MM.1S (cell line): ENCODE results near the gene MBOAT2.

ENCODE experiments used
- DNase-seq: peaks from one replicate; pipeline ENCODE4 v3.0.0-alpha.2; 2015
- H2AFZ ChIP-seq: fragments of 300-600 bp; sonication (generic); 2 replicates; pipeline ENCODE4 v1.6.0; 2016; ENCODE audit warnings: antibody characterized with exemption, low read length
- H3F3A ChIP-seq: fragments of 300-600 bp; sonication (generic); 2 replicates; pipeline ENCODE4 v1.6.1; 2016; ENCODE audit warnings: mild to moderate bottlenecking, antibody characterized with exemption, low read length, moderate library complexity, mixed read lengths; ENCODE audit not compliant: insufficient read depth
- H3K27ac ChIP-seq: fragments of 300-600 bp; sonication (generic); 2 replicates; pipeline ENCODE4 v1.5.1; 2016; ENCODE audit warnings: mild to moderate bottlenecking, low read length
- H3K27me3 ChIP-seq: fragments of 300-600 bp; sonication (generic); replicated peaks from 2 replicates; pipeline ENCODE4 v1.6.0; 2016; ENCODE audit warnings: low read length; ENCODE audit not compliant: insufficient read depth
- H3K36me3 ChIP-seq: fragments of 300-600 bp; sonication (generic); replicated peaks from 2 replicates; pipeline ENCODE4 v1.6.1; 2016; ENCODE audit warnings: mild to moderate bottlenecking, low read length, mixed read lengths; ENCODE audit not compliant: insufficient read depth
- H3K4me1 ChIP-seq: fragments of 300-600 bp; sonication (generic); 2 replicates; pipeline ENCODE4 v1.6.1; 2016; ENCODE audit warnings: low read length, mixed read lengths
- H3K4me2 ChIP-seq: fragments of 300-600 bp; sonication (generic); 2 replicates; pipeline ENCODE4 v1.6.0; 2016; ENCODE audit warnings: low read depth, low read length
- H3K4me3 ChIP-seq: fragments of 300-600 bp; sonication (generic); 2 replicates; pipeline ENCODE4 v1.5.1; 2016; ENCODE audit warnings: low read length, mixed read lengths
- H3K79me2 ChIP-seq: fragments of 300-600 bp; sonication (generic); 2 replicates; pipeline ENCODE4 v1.6.1; 2016; ENCODE audit warnings: mixed run types, low read length, mixed read lengths
- H3K9ac ChIP-seq: fragments of 300-600 bp; sonication (generic); 2 replicates; pipeline ENCODE4 v1.6.1; 2016; ENCODE audit warnings: low read length, mixed read lengths
- H3K9me2 ChIP-seq: fragments of 300-600 bp; sonication (generic); replicated peaks from 2 replicates; pipeline ENCODE4 v1.6.1; 2016; ENCODE audit warnings: mild to moderate bottlenecking, low read length, mixed read lengths; ENCODE audit not compliant: insufficient read depth
- H3K9me3 ChIP-seq: fragments of 300-600 bp; sonication (generic); replicated peaks from 2 replicates; pipeline ENCODE4 v1.6.1; 2016; ENCODE audit warnings: mild to moderate bottlenecking, low read length, mixed read lengths; ENCODE audit not compliant: insufficient read depth
- H4K20me1 ChIP-seq: fragments of 300-600 bp; sonication (generic); 2 replicates; pipeline ENCODE4 v1.6.1; 2016; ENCODE audit warnings: mild to moderate bottlenecking, low read length, moderate library complexity, mixed read lengths; ENCODE audit not compliant: insufficient read depth
- CTCF ChIP-seq: fragments of 300-600 bp; sonication (generic); IDR thresholded peaks from 2 replicates; pipeline ENCODE4 v1.5.1; 2016; ENCODE audit warnings: antibody characterized with exemption, low read length, mixed read lengths
- EZH2 ChIP-seq: fragments of 300-600 bp; sonication (generic); optimal IDR thresholded peaks from 2 replicates; pipeline ENCODE3; 2017; ENCODE audit warnings: low read depth, mild to moderate bottlenecking, antibody characterized with exemption, low read length, mixed read lengths
- EZH2phosphoT487 ChIP-seq: fragments of 300-600 bp; sonication (generic); IDR thresholded peaks from 2 replicates; pipeline ENCODE4 v1.6.1; 2018; ENCODE audit warnings: antibody characterized with exemption, low read length

Gene MBOAT2

GRCh38 chr2:8877894-8878293 lies 125.6 kb downstream of the MBOAT2 start:
- H3F3A ChIP-seq = no peaks in the 10 kb centered on the region
- TF ChIP-seq EZH2 (no peak), CTCF (no peak), EZH2phosphoT487 (no peak)
- H3K9ac ChIP-seq = no peak overlapping the region
- H2AFZ ChIP-seq = no peak overlapping the region
- H3K9me3 ChIP-seq = no peaks in the 10 kb centered on the region
- no peaks in the 10 kb centered on the region for H3K36me3 ChIP-seq
- no peak overlapping the region for H3K4me2 ChIP-seq
- H4K20me1 ChIP-seq = no peaks in the 10 kb centered on the region
- no peaks in the 10 kb centered on the region for H3K4me1 ChIP-seq
- no peak overlapping the region for H3K4me3 ChIP-seq
- no peaks in the 10 kb centered on the region for H3K27me3 ChIP-seq
- no peak overlapping the region for H3K27ac ChIP-seq
- no peak for DNase-seq
- H3K79me2 ChIP-seq = no peaks in the 10 kb centered on the region
- no peaks in the 10 kb centered on the region for H3K9me2 ChIP-seq

- no peak overlapping the region for H3K9ac ChIP-seq
- H3K4me3 ChIP-seq = no peak overlapping the region
- H3K36me3 ChIP-seq = no peaks in the 10 kb centered on the region
- H3F3A ChIP-seq = no peaks in the 10 kb centered on the region
- H3K4me2 ChIP-seq = no peak overlapping the region
- H3K27ac ChIP-seq = no peak overlapping the region
- no peak for DNase-seq
- no peaks in the 10 kb centered on the region for H3K27me3 ChIP-seq
- TF ChIP-seq EZH2 (no peak), CTCF (no peak), EZH2phosphoT487 (no peak)
- no peaks in the 10 kb centered on the region for H3K4me1 ChIP-seq
- H2AFZ ChIP-seq = no peak overlapping the region
- no peaks in the 10 kb centered on the region for H3K9me2 ChIP-seq
- H3K79me2 ChIP-seq = no peaks in the 10 kb centered on the region
- H3K9me3 ChIP-seq = no peaks in the 10 kb centered on the region
- no peaks in the 10 kb centered on the region for H4K20me1 ChIP-seq
Measured at GRCh38 chr2:8877332-8877731, 126.2 kb downstream of the MBOAT2 start.

GRCh38 chr2:8876628-8877027 lies 126.9 kb downstream of the MBOAT2 start:
- H3K9me2 ChIP-seq = no peaks in the 10 kb centered on the region
- no peak overlapping the region for H3K9ac ChIP-seq
- no peak for DNase-seq
- H2AFZ ChIP-seq = no peak overlapping the region
- H4K20me1 ChIP-seq = no peaks in the 10 kb centered on the region
- no peaks in the 10 kb centered on the region for H3K9me3 ChIP-seq
- H3K4me3 ChIP-seq = no peak overlapping the region
- no peaks in the 10 kb centered on the region for H3K79me2 ChIP-seq
- H3K36me3 ChIP-seq = no peaks in the 10 kb centered on the region
- no peaks in the 10 kb centered on the region for H3F3A ChIP-seq
- TF ChIP-seq CTCF (no peak), EZH2 (no peak), EZH2phosphoT487 (no peak)
- H3K4me2 ChIP-seq = no peak overlapping the region
- no peaks in the 10 kb centered on the region for H3K4me1 ChIP-seq
- H3K27ac ChIP-seq = no peak overlapping the region
- H3K27me3 ChIP-seq = no peaks in the 10 kb centered on the region
